Natural killer cell (primary cell): ENCODE data around the gene MTMR11. TPM values are rescaled to one million over a fixed set of nuclear protein-coding genes. Genes with fewer than 3 reads are reported as not detected.

Experiments used
- ATAC-seq, 3 donors: fragments of 150-1000 bp in 2 of 3; fragments of 200-7000 bp in 1 of 3; cut with Tn5 transposase; 1 replicate in 1 of 3; 2 replicates in 2 of 3; pipeline ENCODE4 v1.10.0; 2021; ENCODE audit warnings: mild to moderate bottlenecking in 2 of 3, moderate library complexity in 2 of 3
- DNase-seq, 2 donors: peaks; one replicate each; pipeline versions ENCODE4 v3.0.0 to v3.0.0-alpha.2; 2013 to 2021; ENCODE audit warnings: mixed read lengths in 1 of 2
- H3K27ac ChIP-seq: one replicate; pipeline ENCODE4 v1.5.1; 2013; ENCODE audit warnings: mild to moderate bottlenecking, low read length
- H3K27me3 ChIP-seq: one replicate; pipeline ENCODE4 v1.6.1; 2013; ENCODE audit warnings: low read length; ENCODE audit not compliant: control insufficient read depth, insufficient read depth
- H3K36me3 ChIP-seq: one replicate; pipeline ENCODE4 v1.6.1; 2013; ENCODE audit warnings: low read length; ENCODE audit not compliant: control insufficient read depth, insufficient read depth
- H3K4me1 ChIP-seq: one replicate; pipeline ENCODE4 v1.6.1; 2013; ENCODE audit warnings: low read length; ENCODE audit not compliant: control insufficient read depth, insufficient read depth
- H3K4me3 ChIP-seq: one replicate; pipeline ENCODE4 v1.5.1; 2013; ENCODE audit warnings: low read length
- H3K9me3 ChIP-seq: one replicate; pipeline ENCODE4 v1.6.1; 2013; ENCODE audit warnings: low read length; ENCODE audit not compliant: control insufficient read depth, insufficient read depth
- H3K27ac Mint-ChIP-seq, 2 donors: one replicate each; pipeline ENCODE4 v1.8.0; 2022; ENCODE audit warnings: mild to moderate bottlenecking in 2 of 2, mixed read lengths in 2 of 2, moderate library complexity in 1 of 2
- H3K27me3 Mint-ChIP-seq, 2 donors: one replicate each; pipeline ENCODE4 v1.8.0; 2022; ENCODE audit warnings: low read depth in 2 of 2, mixed read lengths in 2 of 2
- H3K36me3 Mint-ChIP-seq: one replicate; pipeline ENCODE4 v1.8.0; 2022; ENCODE audit warnings: mixed read lengths
- H3K4me1 Mint-ChIP-seq, 2 donors: one replicate each; pipeline ENCODE4 v1.8.0; 2022; ENCODE audit warnings: mixed read lengths in 2 of 2
- H3K4me3 Mint-ChIP-seq: one replicate; pipeline ENCODE4 v1.8.0; 2022; ENCODE audit warnings: mild to moderate bottlenecking, moderate library complexity, mixed read lengths
- H3K9me3 Mint-ChIP-seq, 2 donors: one replicate each; pipeline ENCODE4 v1.8.0; 2022; ENCODE audit warnings: mixed read lengths in 2 of 2
- WGBS: methylation state at CpG from one replicate; pipeline ENCODE4 v1.1.7; 2013; ENCODE audit warnings: missing lambda C conversion rate; ENCODE audit not compliant: insufficient coverage; 5-methylcytosine and 5-hydroxymethylcytosine counted together
- intact Hi-C: fragments of 100-400 bp; cut with micrococcal nuclease; formaldehyde crosslinking; loops from one replicate; pipeline ENCODE4 v1.14.2; 2022
- total RNA-seq, 4 donors: library from RNA; stranded (reverse); fragments of 120-200 nt in 1 of 4; gene quantifications; one replicate each; pipeline versions ENCODE4 v1.2.3 to v1.2.4, GENCODE V29; 2013 to 2022
- TF ChIP-seq, protein P1 (sequence below): fragments of 200-600 bp; IDR thresholded peaks from one replicate; pipeline ENCODE4 v1.8.0; 2022; ENCODE audit warnings: antibody characterized with exemption

The MTMR11 gene
- total RNA-seq, 3 donors from 2014 or later (not counting 1 experiment from before 2014, with no cell fraction given), result 1.8 to 3.0 (median 2.9) TPM

DNA sequence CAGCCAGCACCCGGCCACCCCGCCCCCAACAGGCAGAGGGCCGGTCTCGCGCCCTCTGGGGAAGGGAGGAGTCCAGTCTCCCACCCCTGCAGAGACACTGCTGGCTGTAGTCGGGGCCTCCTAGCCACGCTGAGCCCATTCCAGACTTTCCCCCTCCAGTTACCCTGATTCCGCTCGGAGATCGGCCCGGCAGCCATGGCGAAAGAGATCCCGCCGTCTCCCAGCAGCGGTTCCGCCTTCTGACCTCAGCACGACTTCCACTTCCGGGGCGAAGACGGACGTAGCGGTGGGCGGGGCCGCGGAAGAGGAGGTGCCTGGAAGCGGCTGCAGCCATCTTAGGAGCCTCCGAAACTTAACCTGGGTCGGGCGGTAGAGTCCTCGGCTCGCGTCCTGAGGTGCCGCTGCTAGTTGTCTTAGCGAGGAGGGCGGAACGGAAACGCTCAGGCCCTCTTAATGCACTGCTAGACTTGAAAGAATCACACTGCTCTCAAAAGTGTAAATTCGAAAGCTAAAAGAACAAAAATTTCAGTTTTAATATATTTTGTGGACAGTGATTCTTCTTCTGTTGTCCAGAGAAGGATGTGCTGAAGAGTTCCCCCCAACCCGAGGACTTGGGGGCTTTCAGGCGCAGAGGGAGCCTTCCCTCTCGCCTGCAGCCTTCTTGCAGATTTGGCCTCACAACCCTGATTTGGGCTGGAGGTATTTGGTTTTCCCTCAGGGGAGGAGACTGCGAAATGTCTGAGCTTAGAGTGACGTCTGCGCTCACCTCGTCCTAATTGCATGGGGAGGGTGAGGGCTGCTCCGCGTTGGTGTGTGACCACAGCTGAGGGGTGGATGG lies 8.9 kb downstream of the MTMR11 start, which contains the start of gene SF3B4:
SF3B4 (minus strand) TSS at position 241 of the 838 bp plus-strand sequence; CDS start at position 197, 44 bp downstream.
- DNase-seq (peak; percentile 96 to 98), ATAC-seq (peak; percentile 93 to 98 (median 94))
- H3K4me3 Mint-ChIP-seq, result peak within 1 kb of the TSS; percentile 98
- peaks cover 33% of the 10 kb centered on the region for H3K4me1 ChIP-seq
- peak within 1 kb of the TSS; percentile 99 for H3K27ac ChIP-seq
- H3K27ac Mint-ChIP-seq, result peak within 1 kb of the TSS; percentile 96 to 98
- peaks cover 25% of the 10 kb centered on the region for H3K36me3 Mint-ChIP-seq
- peaks cover 44 to 57% of the 10 kb centered on the region in 2 donors for H3K4me1 Mint-ChIP-seq
- H3K27me3 ChIP-seq, result no peaks in the 10 kb centered on the region
- no peaks in the 10 kb centered on the region for H3K9me3 Mint-ChIP-seq
- TF ChIP-seq, protein P1, sequence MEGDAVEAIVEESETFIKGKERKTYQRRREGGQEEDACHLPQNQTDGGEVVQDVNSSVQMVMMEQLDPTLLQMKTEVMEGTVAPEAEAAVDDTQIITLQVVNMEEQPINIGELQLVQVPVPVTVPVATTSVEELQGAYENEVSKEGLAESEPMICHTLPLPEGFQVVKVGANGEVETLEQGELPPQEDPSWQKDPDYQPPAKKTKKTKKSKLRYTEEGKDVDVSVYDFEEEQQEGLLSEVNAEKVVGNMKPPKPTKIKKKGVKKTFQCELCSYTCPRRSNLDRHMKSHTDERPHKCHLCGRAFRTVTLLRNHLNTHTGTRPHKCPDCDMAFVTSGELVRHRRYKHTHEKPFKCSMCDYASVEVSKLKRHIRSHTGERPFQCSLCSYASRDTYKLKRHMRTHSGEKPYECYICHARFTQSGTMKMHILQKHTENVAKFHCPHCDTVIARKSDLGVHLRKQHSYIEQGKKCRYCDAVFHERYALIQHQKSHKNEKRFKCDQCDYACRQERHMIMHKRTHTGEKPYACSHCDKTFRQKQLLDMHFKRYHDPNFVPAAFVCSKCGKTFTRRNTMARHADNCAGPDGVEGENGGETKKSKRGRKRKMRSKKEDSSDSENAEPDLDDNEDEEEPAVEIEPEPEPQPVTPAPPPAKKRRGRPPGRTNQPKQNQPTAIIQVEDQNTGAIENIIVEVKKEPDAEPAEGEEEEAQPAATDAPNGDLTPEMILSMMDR, result no peak
- peaks cover 39% of the 10 kb centered on the region for H3K36me3 ChIP-seq
- intact Hi-C loops, result loop anchor here (1.0 kb wide), 1 partner anchor 39 kb away; no protein-coding TSS in a partner anchor
- H3K4me3 ChIP-seq, result peak within 1 kb of the TSS; percentile 99
- under 1% methylated on average over 47 of the region's 47 CpGs for WGBS
- H3K9me3 ChIP-seq, result no peaks in the 10 kb centered on the region
- H3K27me3 Mint-ChIP-seq, result peaks cover 6% of the 10 kb centered on the region in 2 donors

DNA sequence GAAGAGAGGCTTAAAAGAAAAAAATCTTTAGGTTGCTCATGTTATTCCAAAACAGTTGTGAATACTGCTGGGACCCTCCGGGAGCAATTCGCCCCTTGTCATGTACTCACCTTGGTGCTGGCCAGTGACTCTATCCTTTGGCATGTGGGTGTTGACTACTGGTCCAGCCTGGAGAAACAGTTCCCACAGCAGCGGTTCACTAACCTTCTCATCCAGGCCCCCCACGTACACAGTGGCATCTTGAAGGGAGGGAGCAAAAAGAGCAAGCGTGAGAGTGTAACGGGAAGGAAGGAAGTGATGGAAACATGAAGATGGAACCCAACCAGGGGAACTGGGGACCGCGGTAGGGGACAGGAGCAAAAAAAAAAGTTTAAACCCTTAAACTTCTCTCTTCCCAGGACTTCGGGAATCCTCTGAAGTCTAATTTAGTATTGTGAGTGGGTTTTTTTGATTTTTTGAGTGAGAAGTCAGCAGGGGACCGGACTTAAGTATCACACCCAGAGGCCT lies 9.6 kb downstream of the MTMR11 start:
- H3K27me3 Mint-ChIP-seq, result peaks cover 6% of the 10 kb centered on the region in 2 donors
- peak overlapping the region; percentile 99 for H3K27ac ChIP-seq
- no peaks in the 10 kb centered on the region for H3K9me3 ChIP-seq
- TF ChIP-seq, protein P1, result no peak
- peaks cover 45% of the 10 kb centered on the region for H3K36me3 ChIP-seq
- peak overlapping the region; percentile 96 to 98 for H3K27ac Mint-ChIP-seq
- 9% methylated on average over 6 of the region's 10 CpGs for WGBS
- ATAC-seq (no peak), DNase-seq (no peak)
- H3K4me3 Mint-ChIP-seq, result peak overlapping the region; percentile 98
- peaks cover 44 to 57% of the 10 kb centered on the region in 2 donors for H3K4me1 Mint-ChIP-seq
- peaks cover 25% of the 10 kb centered on the region for H3K36me3 Mint-ChIP-seq
- peak overlapping the region; percentile 99 for H3K4me3 ChIP-seq
- intact Hi-C loops, result loop anchor here (1.0 kb wide), 1 partner anchor 39 kb away; no protein-coding TSS in a partner anchor
- peaks cover 33% of the 10 kb centered on the region for H3K4me1 ChIP-seq
- H3K27me3 ChIP-seq, result no peaks in the 10 kb centered on the region
- no peaks in the 10 kb centered on the region for H3K9me3 Mint-ChIP-seq

DNA sequence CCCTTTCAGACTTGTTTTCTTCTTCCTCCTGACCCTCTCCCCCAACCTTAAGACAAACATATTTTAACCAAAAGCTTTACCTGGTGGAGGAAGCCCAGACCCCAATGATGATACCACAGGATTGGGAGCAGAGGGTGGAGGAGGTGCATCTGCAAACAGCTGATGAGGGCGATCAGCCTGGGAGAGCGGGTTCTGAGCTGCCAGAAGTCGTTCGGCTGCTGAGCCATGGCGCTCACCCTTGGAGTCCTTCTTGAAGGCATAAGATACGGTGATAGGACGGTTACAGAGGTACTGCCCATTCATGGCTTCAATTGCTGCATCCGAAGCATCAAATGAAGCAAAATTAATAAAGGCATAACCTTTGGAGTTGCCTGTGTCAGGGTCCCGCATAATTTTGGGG lies 10.4 kb downstream of the MTMR11 start:
- peak overlapping the region; percentile 98 for H3K4me3 Mint-ChIP-seq
- DNase-seq, result no peak
- Histone ChIP-seq H3K4me3 (no peak overlapping the region), H3K27me3 (no peaks in the 10 kb centered on the region), H3K27ac (no peak overlapping the region), H3K4me1 (peaks cover 33% of the 10 kb centered on the region), H3K36me3 (peaks cover 49% of the 10 kb centered on the region), H3K9me3 (no peaks in the 10 kb centered on the region)
- H3K27ac Mint-ChIP-seq, result peak overlapping the region; percentile 96 to 98
- 98% methylated on average over 9 of the region's 9 CpGs for WGBS
- TF ChIP-seq, protein P1, result no peak
- peaks cover 44 to 57% of the 10 kb centered on the region in 2 donors for H3K4me1 Mint-ChIP-seq
- peaks cover 25% of the 10 kb centered on the region for H3K36me3 Mint-ChIP-seq
- H3K9me3 Mint-ChIP-seq, result no peaks in the 10 kb centered on the region
- H3K27me3 Mint-ChIP-seq, result no peaks in the 10 kb centered on the region
- ATAC-seq, result no peak
- intact Hi-C loops, result no loop called here
